HG02840 (cell line): Measurements from ENCODE around the gene POLK.

Source experiments
- ATAC-seq: cut with Tn5 transposase; IDR thresholded peaks from one replicate; pipeline ENCODE4 v1.9.1; 2021; ENCODE audit warnings: mild to moderate bottlenecking, moderate library complexity, moderate number of reproducible peaks; ENCODE audit not compliant: unreplicated experiment, low FRiP score

Gene POLK

GRCh38 chr5:75637949-75638348 is 126.3 kb downstream of the POLK start:
- no peak for ATAC-seq

GRCh38 chr5:75639535-75640311 is 128.0 kb downstream of the POLK start:
- ATAC-seq: no peak

- ATAC-seq: no peak
Observed at GRCh38 chr5:75640395-75640794, 128.7 kb downstream of the POLK start.

GRCh38 chr5:75640826-75641225 is 129.1 kb downstream of the POLK start:
- no peak for ATAC-seq

GRCh38 chr5:75648712-75649111 is 137.0 kb downstream of the POLK start:
- ATAC-seq: no peak
